ENCODE results near the gene HTR4. TPM values are rescaled to one million over a fixed set of nuclear protein-coding genes. Genes with fewer than 3 reads are reported as not detected.

The HTR4 gene
- total RNA-seq, 2 donors from 2014 or later = 4.3 to 7.9 TPM

DNA sequence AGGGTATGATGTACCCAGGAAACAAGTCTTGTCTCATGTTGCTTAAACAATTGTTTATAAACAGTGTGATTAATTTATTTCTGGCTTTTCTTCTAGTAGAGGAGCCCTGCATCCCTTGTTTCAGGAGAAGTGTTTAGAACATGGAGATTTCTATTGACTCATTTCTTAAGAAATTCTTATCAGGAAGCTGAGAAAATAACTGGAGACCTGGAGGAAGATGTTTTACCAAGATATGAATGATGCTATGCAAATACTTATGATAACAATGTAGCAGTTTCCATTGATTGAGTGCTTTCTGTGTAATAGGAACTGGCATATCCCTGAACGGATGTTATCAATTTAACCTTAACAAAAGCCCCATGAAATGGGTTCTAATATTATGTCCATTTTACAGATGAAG, 162.0 kb downstream of the HTR4 start:
- no peak overlapping the region for H3K27ac ChIP-seq
- no peaks in the 10 kb centered on the region for H3K27me3 ChIP-seq
- TF ChIP-seq, protein P1, sequence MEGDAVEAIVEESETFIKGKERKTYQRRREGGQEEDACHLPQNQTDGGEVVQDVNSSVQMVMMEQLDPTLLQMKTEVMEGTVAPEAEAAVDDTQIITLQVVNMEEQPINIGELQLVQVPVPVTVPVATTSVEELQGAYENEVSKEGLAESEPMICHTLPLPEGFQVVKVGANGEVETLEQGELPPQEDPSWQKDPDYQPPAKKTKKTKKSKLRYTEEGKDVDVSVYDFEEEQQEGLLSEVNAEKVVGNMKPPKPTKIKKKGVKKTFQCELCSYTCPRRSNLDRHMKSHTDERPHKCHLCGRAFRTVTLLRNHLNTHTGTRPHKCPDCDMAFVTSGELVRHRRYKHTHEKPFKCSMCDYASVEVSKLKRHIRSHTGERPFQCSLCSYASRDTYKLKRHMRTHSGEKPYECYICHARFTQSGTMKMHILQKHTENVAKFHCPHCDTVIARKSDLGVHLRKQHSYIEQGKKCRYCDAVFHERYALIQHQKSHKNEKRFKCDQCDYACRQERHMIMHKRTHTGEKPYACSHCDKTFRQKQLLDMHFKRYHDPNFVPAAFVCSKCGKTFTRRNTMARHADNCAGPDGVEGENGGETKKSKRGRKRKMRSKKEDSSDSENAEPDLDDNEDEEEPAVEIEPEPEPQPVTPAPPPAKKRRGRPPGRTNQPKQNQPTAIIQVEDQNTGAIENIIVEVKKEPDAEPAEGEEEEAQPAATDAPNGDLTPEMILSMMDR (IDR thresholded peaks at IDR 0.05) = no peak
- no peaks in the 10 kb centered on the region for H3K9me3 ChIP-seq
- no peak for DNase-seq (ENCODE audit: low spot score)
- peaks cover 0 to 21% of the 10 kb centered on the region in 2 donors for H3K4me1 ChIP-seq
- H3K36me3 ChIP-seq = no peaks in the 10 kb centered on the region
- no peak overlapping the region for H3K4me3 ChIP-seq

DNA sequence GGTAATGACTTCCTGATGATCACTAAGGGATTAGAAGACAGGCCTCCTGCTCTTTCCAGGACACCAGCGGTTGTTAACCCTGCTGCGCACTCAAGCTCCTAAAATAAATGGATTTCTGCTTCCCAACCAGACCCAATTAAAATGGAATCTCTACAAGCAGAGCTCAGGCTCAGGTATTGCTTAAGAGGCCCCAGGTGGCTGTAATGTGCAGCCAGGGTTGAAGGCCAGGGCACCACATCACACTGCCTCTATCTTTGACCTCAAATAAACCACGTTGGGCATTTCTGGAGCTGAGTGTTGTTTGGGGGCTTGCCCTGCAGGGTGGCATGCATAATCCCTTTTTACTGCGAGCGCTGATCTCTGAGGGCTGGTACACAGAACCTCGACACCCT, 162.5 kb downstream of the HTR4 start:
- H3K27ac ChIP-seq = peak overlapping the region; percentile 31 to 75
- no peak overlapping the region for H3K4me3 ChIP-seq
- H3K4me1 ChIP-seq = peaks cover 0 to 24% of the 10 kb centered on the region in 2 donors
- no peaks in the 10 kb centered on the region for H3K27me3 ChIP-seq
- no peak for DNase-seq (ENCODE audit: low spot score)
- TF ChIP-seq, protein P1 (IDR thresholded peaks at IDR 0.05) = no peak
- H3K9me3 ChIP-seq = no peaks in the 10 kb centered on the region
- H3K36me3 ChIP-seq = no peaks in the 10 kb centered on the region

DNA sequence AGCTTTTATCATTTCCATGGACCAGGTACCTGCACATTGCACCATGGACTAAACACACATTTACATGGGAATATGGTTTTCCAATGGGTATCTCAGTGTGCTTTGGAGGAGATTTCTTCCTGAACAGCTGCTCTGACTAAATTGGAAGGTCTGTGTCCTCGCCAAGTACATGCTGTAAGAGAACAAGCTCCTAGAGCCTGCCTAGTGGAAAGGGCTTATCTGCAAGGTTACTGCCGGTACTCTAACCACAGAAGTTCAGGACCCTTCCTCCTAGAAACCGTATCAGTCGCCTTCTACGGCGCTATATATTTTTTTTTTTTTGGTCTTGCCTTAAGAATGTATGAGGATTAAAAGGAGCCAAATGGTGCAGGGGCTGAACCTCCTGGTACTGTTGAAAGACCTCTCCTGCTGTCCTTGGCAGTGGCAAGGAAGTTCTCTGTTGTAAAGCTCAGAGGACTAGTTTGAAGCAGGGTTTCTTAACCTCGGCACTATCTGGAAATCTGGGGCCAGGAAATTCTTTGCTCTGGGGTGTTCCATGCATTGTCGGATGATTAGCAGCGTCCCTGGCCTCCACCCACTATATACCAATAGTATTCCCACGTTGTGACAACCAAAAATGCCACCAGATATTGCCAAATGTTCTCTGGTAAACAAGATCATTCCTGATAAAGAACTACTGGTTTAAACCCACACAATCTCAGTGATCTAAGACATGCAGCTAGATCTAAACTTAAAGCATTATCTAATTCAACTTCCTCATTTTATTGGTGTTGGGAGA, 163.1 kb downstream of the HTR4 start:
- TF ChIP-seq, protein P1 (IDR thresholded peaks at IDR 0.05) = no peak
- Histone ChIP-seq H3K27ac (peak overlapping the region; percentile 31 to 75), H3K9me3 (no peaks in the 10 kb centered on the region), H3K4me3 (no peak overlapping the region), H3K27me3 (no peaks in the 10 kb centered on the region), H3K4me1 (peaks cover 0 to 24% of the 10 kb centered on the region in 2 donors), H3K36me3 (no peaks in the 10 kb centered on the region)
- DNase-seq (ENCODE audit: low spot score) = no peak

DNA sequence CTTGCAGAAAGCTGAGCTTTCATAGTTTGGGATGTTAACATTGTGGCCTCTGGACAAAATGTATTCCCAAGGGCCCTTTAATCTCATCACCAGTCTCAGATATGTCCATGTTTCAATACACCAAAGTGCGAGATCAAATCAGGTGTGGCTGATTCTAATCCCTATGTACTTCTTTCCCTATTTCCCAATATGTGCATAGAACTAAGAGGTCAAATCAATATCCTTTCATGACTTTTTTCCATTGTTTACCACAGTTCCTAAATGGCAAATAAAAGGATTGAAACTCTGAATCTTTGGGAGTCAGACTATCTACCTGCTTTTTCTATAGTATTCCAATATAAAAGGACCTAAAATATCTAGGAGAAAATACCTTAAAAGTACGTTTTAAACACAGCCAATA, 165.6 kb downstream of the HTR4 start:
- Histone ChIP-seq H3K4me1 (peaks cover 0 to 24% of the 10 kb centered on the region in 2 donors), H3K36me3 (no peaks in the 10 kb centered on the region), H3K4me3 (no peak overlapping the region), H3K27ac (peak overlapping the region in 1 of 2 donors; percentile 75), H3K27me3 (no peaks in the 10 kb centered on the region), H3K9me3 (no peaks in the 10 kb centered on the region)
- DNase-seq (ENCODE audit: low spot score) = no peak
- TF ChIP-seq, protein P1 (IDR thresholded peaks at IDR 0.05) = no peak

DNA sequence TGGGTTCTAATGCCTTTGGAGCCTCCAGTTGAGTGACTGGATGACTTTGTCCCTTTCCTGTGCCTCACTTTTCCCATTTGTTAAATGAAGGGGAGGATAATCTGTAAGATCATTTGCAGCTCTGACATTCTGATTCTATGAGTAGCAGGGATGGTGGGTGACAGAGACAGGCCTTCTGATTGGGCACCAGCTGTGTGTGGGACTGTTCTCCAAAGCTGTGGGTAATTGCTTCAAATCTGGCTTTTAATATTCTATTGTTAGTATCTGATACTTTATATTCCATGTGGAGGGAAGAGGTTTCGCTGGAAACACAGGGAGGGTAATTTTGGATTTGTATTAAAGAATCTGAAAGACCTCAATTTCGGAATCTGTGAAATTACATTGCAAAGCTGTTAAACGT, 167.9 kb downstream of the HTR4 start:
- no peak overlapping the region for H3K4me3 ChIP-seq
- no peaks in the 10 kb centered on the region for H3K9me3 ChIP-seq
- peaks cover 0 to 26% of the 10 kb centered on the region in 2 donors for H3K4me1 ChIP-seq
- no peak overlapping the region for H3K27ac ChIP-seq
- TF ChIP-seq, protein P1 (IDR thresholded peaks at IDR 0.05) = no peak
- no peaks in the 10 kb centered on the region for H3K36me3 ChIP-seq
- no peak for DNase-seq (ENCODE audit: low spot score)
- no peaks in the 10 kb centered on the region for H3K27me3 ChIP-seq

DNA sequence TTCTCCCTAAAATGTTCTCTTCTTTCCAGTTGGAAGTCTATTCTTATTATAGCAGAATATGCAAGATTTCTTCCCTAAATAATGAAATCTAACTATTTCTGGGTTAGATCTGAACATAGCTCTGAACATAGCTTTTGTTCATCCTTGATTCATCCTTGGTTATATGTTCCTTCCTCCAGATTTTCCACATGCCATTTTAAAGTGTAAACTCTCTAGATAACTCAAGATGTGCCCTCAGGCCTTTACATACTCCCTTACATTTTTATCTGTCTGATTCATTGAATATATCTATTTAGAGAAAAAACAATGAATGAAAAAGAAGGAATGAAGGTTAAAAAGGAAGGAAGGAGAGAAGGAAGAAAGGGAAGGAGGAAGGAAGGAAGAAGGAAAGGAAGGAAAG, 169.7 kb downstream of the HTR4 start:
- Histone ChIP-seq H3K4me1 (peaks cover 0 to 13% of the 10 kb centered on the region in 2 donors), H3K27me3 (no peaks in the 10 kb centered on the region), H3K27ac (no peak overlapping the region), H3K36me3 (no peaks in the 10 kb centered on the region), H3K4me3 (no peak overlapping the region), H3K9me3 (no peaks in the 10 kb centered on the region)
- no peak for DNase-seq (ENCODE audit: low spot score)
- TF ChIP-seq, protein P1 (IDR thresholded peaks at IDR 0.05) = no peak
